Upper lobe of left lung (tissue), 4 donors: ENCODE data around the gene TRIM49.
"Not testable (repeated sequence)": the region's sequence is repeated elsewhere in the genome, so short reads cannot be mapped to it uniquely, and the experiment has no call there.

ENCODE experiments used
- CTCF ChIP-seq, 6 experiments: fragments of 450-650 bp in 4 of 6; fragments of 200-600 bp in 2 of 6; sonication (generic) in 2 of 6; IDR thresholded peaks; one replicate each; pipeline ENCODE4 v1.5.1; 2016 to 2019; ENCODE audit warnings: antibody characterized with exemption in 6 of 6
- POLR2A ChIP-seq, 4 donors: fragments of 450-650 bp; IDR thresholded peaks; one replicate each; pipeline ENCODE4 v1.5.1; 2016 to 2017; ENCODE audit warnings: antibody characterized with exemption in 4 of 4, mild to moderate bottlenecking in 2 of 4
- POLR2AphosphoS5 ChIP-seq, 2 donors: sonication (generic); formaldehyde crosslinking; IDR thresholded peaks; one replicate each; pipeline ENCODE4 v1.5.1; 2017; ENCODE audit warnings: antibody characterized with exemption in 2 of 2

DNA sequence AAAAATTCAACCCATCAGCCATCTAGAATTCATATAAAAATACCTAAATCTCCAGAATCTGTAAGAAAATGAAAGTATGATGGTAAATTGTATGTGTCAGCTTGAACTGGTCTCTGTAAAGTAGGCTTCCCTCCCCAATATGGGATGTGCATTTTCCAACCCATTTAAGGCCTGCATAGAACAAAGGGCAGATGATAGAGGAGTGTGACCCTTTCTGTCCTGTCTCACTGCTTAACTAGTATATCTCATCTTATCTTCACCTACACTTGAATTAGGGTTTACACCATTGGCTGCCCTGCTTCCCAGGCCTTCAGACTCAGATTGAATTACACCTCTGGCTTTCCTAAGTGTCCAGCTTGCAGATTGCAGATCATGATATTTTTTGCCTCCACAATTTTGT is 57.6 kb downstream of the TRIM49 start:
- not testable (repeated sequence) for TF ChIP-seq CTCF, POLR2AphosphoS5, POLR2A (IDR thresholded peaks at IDR 0.05)
